GM19455 (cell line): ENCODE results near the gene GNAL.

Source experiments
- ATAC-seq: cut with Tn5 transposase; IDR thresholded peaks from one replicate; pipeline ENCODE4 v1.9.1; 2021; ENCODE audit not compliant: unreplicated experiment

GNAL gene

DNA sequence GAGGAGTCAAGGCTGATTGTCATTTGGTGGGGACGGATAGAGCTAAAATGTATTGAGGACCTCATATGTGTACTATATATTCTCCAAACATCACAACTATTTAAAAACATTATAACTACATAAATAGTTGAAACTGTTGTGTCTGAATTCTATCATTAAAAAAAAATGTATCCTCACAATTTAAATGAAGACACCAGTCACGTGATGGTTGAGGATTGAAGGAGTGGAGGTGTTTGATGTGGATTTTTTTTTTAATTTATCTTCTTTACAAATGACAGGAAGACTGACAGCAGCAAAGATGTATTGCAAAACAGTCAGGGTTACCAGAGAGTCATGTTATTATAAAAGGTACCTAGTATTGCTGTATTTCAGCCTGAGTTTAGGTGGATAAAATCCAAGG, 30.0 kb downstream of the GNAL start:
- ATAC-seq: no peak

DNA sequence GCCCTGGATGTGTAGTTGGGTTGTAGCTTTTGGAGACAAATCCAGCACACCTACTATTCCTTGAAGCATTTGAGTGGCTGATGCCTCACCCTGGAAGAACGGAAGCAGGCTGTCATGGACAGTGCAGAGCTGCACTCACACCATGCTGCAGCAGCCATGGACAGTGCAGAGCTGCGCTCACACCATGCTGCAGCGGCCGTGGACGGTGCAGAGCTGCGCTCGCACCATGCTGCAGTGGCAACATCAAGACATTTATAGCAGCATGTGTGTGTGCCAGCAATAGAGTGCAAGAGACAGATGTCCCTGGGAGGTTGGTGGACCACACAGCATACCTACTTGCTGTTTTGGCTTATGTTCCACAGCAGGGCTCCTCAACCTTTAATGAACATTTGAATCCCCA, 30.6 kb downstream of the GNAL start:
- no peak for ATAC-seq

DNA sequence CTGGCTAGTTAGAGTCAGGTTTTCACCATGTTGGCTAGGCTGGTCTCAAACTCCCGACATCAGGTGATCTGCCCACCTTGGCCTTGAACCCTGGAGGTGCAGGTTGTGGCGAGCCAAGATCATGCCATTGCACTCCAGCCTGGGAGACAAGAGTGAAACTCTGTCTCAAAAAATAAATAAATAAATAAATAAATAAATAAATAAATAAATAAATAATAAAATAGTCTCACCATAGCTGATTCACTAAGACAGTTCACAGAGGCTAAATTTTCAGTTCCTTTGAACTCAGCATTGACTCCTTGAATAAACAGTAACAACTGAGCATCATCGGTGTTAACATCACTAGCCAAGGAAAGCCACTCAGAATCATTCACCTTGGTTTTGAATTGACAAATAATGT, 32.7 kb downstream of the GNAL start:
- ATAC-seq: no peak

DNA sequence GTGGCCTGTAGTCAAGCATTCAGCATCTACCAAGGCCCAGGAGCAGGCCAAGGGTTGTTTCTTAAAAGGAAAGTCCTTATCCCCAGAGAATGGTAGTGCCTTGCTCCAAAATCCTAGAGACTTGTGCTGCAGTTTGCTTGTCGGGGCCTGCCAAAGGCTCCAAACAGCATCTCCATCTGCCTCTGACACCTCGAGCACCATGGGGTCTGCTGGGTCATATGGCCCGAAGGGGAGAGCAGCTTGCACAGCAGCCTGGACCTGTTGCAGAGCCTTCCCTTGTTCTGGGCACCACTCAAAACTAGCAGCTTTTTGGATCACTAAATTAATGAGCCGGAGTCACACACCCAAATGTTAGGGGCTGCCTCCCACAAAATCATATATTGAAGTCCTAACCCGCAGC, 35.7 kb downstream of the GNAL start:
- no peak for ATAC-seq

DNA sequence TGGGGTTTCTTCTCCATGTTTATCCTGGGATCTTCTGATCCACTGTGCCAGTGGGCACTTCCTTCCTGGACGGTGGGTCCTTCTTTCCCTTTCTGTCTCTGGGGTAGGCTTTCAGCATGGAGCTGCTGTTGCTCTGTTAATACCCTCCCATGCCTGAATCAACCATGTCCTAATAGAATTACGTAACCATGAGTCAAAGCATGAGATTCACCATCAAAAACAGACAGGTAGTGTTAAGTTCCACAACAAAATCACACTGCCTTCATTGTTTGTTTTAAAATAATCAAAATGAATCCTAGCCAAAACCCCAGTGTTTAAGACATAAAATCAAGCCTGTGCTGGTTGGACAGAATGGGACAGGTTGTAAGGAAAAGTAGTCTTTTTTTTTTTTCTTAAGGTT, 37.5 kb downstream of the GNAL start:
- no peak for ATAC-seq

DNA sequence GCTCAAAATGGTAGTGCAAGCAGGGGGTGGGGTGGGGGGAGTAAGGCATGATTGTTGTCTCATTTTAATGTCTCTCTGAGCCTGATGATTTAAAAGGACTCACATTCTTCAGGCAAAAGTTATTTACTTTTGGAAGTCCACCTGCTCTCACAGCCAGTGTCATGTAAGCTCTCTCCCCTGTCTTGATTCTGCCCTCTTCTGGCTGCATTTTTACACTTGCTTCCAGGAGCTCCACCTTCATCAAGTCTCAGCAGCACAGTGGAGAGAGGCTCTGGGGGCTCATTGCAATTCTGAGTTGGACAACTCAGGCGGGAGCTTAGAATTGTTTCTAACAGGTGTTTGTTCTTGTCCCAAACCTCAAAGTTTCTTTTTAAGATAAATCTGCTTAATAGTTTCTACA, 39.2 kb downstream of the GNAL start:
- ATAC-seq: no peak

DNA sequence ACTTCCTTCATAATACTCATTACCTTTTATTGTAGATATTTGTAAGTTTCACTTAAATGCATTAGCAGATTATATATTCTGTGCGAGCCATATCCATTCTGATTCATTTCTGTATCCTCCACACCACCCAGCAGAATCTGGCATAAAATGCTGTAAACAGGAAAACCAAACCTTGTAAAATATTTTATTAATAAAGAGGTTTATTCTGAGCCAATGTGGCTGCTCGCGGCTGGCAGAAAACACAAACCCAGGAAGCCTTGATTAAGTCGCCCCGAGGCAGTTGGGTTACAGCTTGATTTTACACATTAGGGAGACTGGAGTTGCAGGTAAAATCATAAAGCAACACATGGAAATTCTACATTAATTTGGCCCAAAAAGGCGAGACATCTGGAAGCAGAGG, 40.5 kb downstream of the GNAL start:
- no peak for ATAC-seq

DNA sequence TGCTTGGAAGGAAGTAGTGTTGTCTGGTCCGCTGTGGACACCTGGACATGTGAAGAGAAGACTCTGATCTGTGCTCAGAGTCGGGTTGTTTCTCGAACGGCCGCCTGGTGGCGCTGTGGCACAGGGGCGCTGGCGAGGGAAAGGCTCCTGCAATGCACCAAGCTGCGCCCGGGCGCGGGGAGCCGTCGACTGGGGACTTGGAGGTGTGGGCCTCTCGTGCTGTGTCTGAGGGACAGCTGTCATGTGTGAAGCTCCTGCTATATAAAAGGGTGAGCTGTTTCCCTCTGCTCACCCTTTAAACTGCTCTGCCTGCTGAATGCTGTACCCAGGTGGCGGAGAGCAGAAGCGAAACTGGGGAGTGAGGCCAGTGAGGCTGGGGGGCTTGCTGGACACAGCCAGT, 44.0 kb downstream of the GNAL start:
- ATAC-seq: no peak

DNA sequence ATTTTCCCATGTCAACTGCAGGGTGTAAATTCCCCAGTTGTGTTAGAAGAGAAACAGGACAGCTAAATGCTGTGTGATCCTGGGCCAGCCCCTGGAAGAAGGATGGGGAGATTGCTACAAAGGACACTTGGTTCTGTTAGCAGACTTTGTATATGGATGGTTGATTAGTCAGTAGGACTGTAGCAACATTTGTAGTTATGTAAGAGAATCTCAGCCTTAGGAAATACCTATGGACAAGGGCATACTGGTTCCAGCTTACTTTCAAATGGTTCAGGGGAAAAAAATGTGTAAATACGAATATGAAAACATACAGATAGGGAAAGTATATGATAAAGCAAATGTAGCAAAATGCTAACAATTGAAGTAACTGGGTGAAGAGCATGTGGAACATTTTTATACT, 47.6 kb downstream of the GNAL start:
- no peak for ATAC-seq

DNA sequence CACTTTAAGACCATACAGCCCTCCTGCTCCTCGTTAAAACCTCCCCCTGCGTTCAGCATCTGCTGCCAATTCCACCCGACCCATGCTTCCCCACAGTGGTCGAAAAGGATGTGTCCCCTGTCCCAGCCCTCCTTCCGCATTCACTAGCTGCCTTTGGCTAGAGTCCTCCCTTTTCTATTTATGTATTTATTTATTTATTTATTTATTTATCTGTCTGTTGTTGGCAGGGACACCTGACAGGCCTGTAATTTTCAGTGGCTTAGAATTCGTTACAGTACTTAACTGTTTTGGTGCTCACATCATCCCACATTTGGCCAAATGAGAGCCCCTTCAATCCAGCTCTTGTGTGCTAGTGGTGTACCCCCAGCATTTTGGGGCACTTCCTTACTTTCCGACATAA, 50.8 kb downstream of the GNAL start:
- no peak for ATAC-seq

DNA sequence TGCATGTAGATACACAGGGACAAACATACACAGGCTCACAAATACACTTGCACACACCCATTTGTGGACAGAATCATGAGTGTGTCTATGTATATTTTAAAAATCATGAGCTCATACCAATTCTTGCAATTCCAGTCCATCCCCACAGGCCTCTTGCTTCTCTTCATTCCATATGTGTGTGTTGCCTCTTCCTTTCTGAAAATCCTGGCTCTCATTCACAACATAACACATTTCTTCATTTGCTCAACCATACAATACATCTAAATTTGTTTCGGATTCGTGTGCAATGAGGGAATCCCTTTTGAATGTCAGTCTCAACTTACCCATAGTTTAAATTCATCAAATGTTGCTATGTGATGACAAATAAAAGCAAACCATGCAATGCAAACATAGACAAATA, 51.4 kb downstream of the GNAL start:
- ATAC-seq: no peak

DNA sequence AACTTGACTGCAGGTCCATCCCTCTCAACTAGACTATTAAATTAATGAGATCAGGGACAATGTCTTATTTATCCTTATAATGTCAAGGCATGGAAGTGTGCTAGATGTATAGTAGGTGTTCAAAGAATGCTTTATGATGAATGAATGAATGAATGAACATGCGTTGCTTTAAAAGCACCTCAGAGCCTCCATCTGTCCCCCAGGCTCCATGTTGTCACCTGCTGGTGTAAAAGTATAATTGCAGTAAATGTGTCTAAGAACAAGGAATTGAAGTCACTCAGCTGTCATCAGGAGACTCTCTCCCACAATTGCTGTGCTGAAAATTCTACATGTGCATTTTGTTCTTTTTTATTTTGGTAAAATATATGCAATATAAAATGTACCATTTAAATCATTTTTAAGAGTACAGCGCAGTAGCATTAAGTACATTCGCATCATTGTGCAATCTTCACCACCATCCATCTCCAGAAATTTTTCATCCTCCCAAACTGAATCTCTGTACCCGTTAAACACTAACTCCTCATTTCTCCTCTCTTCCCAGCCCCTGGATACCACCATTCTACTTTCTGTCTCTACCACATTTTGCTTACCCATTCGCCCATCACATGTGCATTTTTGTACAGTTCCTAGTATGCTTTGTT, 52.6 kb downstream of the GNAL start:
- ATAC-seq: no peak

DNA sequence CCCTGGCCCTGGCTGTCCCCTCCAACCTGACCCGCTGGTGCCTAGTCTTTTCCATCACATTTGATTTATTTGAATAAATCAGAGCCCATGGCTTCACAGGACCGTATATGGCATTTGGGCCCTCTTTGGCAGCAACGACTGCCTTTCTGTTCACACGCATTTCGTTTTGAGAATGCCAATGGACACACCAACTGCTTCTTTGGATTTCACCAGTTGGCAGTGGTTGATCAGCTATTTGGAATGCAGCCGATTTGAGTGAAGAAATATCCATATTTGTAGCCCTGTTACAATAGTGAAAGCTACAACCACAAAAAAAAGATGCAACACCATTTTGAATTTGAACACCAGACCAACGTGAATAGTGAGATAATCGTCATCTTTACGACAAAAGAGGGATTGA, 56.5 kb downstream of the GNAL start:
- ATAC-seq: no peak

DNA sequence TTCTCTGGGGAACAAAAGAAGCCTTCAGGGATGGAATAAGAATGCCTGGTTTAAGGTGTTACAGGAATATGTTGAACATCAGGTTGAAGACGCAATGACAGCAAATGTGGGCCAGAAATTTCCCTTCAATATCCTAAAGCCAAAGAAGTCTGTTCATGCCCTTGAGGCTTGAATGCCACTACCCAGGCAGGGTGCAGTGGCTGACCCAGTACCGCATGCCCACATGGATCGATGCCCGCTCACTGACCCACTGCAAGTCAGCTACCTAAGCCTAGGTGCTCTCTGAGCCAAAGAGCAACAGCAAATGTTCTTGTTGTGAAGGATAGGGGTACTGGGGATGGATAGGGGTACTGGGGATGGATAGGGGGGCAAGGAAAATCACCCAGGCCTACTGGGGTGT, 58.2 kb downstream of the GNAL start:
- no peak for ATAC-seq

DNA sequence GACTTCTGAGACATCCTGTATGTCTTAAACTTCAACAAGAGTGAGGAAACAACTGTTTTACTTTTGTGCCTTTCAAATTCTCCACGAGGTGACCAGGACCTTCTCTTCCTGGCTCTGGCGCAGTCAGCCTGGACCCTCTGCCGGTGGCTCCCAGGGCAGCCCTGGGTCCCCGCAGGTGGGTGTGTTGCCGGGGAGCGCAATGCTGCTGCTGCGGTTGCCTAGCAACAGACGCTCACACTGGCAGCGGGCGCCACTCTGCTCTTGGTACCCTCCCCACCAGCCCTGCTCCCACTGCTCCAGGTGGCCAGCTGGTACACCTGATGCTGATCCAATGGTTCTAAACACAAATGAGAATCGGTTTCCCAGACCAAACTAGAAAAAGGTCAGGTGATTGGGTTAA, 58.7 kb downstream of the GNAL start:
- ATAC-seq: no peak

DNA sequence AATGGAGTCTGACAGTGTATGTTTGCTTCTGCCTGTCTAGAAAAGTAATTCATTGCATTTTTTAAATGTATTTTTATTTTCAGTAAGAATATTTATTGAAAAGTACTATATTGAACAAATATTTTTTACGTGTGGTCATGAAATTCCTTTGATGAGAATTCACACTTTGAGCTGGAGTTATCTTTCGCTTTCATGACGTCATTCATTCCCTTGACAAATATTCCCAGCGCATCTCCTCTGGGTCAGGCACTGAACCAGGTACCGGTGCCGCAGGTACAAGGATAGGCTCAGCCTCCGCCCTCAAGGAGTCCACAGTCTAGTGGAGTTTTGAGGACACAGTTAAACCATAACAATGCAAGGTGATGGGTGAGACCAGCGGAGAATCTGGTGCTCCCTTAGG, 60.2 kb downstream of the GNAL start:
- no peak for ATAC-seq

DNA sequence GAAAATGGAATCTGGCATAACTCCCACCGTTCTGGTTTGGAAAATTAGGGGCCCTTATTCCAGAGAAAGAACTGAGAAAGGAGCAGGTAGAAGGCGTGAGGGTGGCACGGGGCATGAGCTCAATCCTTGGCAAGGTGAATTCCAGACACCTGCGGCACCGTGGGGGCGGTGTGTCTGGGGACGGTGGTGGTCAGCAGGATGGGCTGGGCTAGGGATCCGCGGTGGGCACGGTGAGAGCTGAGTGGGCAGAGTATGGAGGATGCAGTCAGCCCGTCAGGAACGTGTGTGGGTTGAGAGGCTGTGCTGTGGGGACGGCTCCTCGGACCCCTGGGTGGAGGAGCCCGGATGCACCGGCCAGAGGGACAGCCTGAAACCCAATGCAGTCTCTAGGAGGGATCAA, 61.1 kb downstream of the GNAL start:
- ATAC-seq: no peak

DNA sequence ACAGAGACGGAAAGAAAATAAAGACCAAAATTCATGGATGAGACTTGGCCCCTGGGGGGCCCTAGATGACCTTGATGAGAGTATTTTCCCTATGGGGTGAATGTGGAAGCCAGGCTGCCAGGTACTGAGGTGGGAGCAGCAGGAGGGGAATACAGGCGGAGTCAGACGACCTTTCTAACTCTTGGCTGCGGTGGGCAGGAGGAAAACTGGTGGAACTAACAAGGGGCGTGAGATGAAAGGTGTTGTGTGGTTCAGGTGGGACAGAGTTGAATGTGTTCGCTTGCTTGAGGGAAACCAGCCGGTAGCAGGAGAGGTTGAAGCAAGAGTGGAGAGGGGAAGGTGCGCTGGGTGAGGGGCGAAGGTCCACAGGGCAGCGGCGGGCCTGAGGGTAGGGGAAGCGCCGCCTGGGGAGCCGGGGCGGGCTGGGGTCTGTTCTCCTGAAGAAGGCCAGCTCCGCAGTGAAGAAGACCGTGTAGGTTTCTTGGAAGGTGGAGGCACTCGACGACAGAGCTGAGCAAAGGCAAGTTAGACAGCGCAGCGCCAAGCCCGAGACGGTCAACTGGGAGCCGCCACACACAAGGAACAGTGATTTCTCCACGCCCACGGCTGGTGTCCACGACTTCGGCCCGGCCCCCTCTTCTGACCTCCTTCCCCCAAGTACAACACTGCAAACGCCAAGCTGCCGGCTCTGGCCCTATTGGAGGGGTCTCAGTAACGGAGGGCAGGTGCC, 61.7 kb downstream of the GNAL start:
- ATAC-seq: no peak

DNA sequence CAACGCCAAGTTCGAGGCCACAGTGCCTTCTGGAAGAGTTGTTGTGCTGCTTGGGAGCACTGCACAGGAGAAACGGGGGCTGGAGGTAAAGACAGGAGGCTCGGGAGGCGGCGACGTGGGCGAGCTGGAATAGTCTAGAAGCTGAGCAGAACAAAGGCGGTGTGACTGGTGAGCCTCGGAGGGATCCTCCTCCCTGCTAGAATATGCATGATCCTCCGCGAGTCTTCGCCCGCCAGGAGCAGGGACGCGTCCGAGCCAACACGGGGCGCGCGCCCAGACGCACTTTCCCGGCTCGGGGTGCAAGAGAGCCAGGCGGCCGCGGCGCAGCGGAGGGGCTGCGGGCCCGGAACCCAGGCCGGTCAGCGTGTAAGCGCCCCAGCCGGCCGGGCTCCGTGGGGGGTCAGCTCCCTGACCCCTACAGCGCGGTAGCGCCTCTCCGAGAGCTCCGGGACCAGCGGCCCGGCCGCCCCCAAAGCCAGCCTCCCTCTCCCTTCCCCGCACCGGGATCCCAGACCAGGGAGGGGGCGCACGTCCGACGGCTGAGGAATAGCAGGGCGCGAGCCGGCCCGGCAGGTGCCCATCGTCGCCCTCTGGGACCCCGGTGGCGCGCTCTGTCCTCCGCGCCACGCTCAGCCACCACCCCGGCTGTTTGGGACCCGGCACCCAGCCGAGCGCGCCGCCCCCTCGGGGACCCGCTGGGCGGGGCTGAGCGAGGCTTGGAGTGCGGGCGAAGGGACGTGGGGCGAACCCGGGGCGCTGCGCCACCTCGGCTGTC, 62.5 kb downstream of the GNAL start:
- ATAC-seq: no peak

DNA sequence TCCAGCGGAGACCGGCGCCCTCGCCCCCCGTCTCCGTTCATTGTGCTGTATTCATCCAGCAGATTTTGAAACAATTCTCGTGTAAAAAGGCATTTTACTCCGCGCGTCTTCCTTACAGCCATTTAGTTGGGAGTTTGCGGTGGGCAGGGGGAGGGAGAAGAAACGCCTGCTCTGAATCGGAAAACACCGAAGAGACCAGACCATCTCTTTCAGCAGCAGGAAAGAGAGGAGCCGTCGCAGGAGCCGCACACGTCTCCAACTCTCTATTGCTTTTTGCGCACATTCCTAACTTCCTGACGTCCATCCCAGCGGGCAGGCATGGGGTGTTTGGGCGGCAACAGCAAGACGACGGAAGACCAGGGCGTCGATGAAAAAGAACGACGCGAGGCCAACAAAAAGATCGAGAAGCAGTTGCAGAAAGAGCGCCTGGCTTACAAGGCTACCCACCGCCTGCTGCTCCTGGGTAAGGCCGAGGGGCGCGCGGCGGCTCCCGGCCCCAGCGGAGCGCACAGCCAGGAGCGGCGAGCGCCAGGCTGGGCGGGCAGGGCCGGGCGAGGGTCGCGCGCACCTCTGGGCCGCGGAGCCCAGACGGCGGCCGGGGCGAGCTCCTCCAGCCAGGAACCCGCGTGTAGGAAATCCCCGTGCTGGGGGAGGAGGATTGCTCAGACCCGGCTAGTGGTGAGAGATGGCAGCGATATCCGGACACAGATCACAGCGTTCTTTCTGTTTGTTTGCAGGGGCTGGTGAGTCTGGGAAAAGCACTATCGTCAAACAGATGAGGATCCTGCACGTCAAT, 63.2 kb downstream of the GNAL start:
- ATAC-seq: no peak

DNA sequence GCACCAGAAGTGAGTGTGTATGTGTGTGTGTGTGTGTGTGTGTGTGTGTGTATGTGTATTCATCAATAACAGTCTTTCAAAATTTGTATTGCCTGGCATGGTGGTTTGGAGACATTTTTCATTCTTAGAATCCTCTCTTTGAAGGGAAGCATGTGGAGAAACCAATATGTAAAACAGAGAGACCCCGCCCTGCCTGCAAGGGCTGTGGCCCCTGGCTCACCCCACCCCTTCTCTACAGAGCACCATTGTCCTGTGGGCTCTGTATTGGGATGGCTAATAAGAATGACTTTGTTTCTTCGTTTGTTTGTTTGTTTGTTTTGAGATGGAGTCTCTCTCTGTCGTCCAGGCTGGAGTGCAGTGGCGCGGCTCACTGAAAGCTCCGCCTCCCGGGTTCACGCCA, 65.9 kb downstream of the GNAL start:
- ATAC-seq: no peak
